Gastroesophageal sphincter (tissue), 4 donors: ENCODE measurements around the gene MAPK1IP1L. TPM values are rescaled to one million over a fixed set of nuclear protein-coding genes. Genes with fewer than 3 reads are reported as not detected.

ENCODE experiments used
- ATAC-seq: fragments of 150-250 bp; one replicate; pipeline ENCODE4 v1.9.1; 2016; ENCODE audit warnings: mild to moderate bottlenecking, moderate library complexity
- H3K27ac ChIP-seq, 4 donors: fragments of 200-600 bp; sonication (generic) in 3 of 4; 1 replicate in 3 of 4; 2 replicates in 1 of 4; pipeline ENCODE4 v1.5.1; 2016 to 2019
- H3K27me3 ChIP-seq: fragments of 200-600 bp; sonication (generic); one replicate; pipeline ENCODE4 v1.5.1; 2019
- H3K36me3 ChIP-seq, 2 donors: fragments of 200-600 bp; sonication (generic); one replicate each; pipeline ENCODE4 v1.5.1; 2019; ENCODE audit warnings: control low read depth in 1 of 2
- H3K4me1 ChIP-seq, 3 donors: fragments of 200-600 bp; sonication (generic); 1 replicate in 2 of 3; 2 replicates in 1 of 3; pipeline ENCODE4 v1.5.1; 2016 to 2019; ENCODE audit warnings: control low read depth in 2 of 3
- H3K4me3 ChIP-seq, 2 donors: fragments of 200-600 bp; sonication (generic); one replicate each; pipeline ENCODE4 v1.5.1; 2019; ENCODE audit warnings: mild to moderate bottlenecking in 1 of 2, moderate library complexity in 1 of 2
- H3K9me3 ChIP-seq, 3 donors: fragments of 200-600 bp; sonication (generic); one replicate each; pipeline ENCODE4 v1.5.1; 2017 to 2019; ENCODE audit warnings: control low read depth in 2 of 3
- CTCF ChIP-seq, 4 experiments: fragments of 200-600 bp in 2 of 4; fragments of 450-650 bp in 2 of 4; sonication (generic) in 1 of 4; IDR thresholded peaks; one replicate each; pipeline ENCODE4 v1.5.1; 2017 to 2019; ENCODE audit warnings: antibody characterized with exemption in 4 of 4, mild to moderate bottlenecking in 2 of 4, moderate library complexity in 2 of 4
- EP300 ChIP-seq: sonication (generic); formaldehyde crosslinking; IDR thresholded peaks from one replicate; pipeline ENCODE4 v1.6.1; 2017; ENCODE audit warnings: antibody characterized with exemption, mild to moderate bottlenecking
- POLR2A ChIP-seq, 2 donors: fragments of 450-650 bp; IDR thresholded peaks; one replicate each; pipeline ENCODE4 v1.6.1; 2017; ENCODE audit warnings: antibody characterized with exemption in 2 of 2, mild to moderate bottlenecking in 2 of 2, moderate library complexity in 1 of 2
- POLR2AphosphoS5 ChIP-seq: sonication (generic); formaldehyde crosslinking; IDR thresholded peaks from one replicate; pipeline ENCODE4 v1.6.1; 2017; ENCODE audit warnings: antibody characterized with exemption
- WGBS, 2 donors: methylation state at CpG; one replicate each; pipeline ENCODE4 v1.1.5; 2018; ENCODE audit warnings: low coverage in 1 of 2; 5-methylcytosine and 5-hydroxymethylcytosine counted together
- total RNA-seq, 4 donors: library from RNA; depleted of rRNA; stranded (reverse); fragments of >200 nt; gene quantifications; one replicate each; pipeline ENCODE4 v1.1.0, GENCODE V29; 2016

Gene MAPK1IP1L
- total RNA-seq, 4 donors from 2014 or later = 65.5 to 92.3 (median 73.5) TPM

DNA sequence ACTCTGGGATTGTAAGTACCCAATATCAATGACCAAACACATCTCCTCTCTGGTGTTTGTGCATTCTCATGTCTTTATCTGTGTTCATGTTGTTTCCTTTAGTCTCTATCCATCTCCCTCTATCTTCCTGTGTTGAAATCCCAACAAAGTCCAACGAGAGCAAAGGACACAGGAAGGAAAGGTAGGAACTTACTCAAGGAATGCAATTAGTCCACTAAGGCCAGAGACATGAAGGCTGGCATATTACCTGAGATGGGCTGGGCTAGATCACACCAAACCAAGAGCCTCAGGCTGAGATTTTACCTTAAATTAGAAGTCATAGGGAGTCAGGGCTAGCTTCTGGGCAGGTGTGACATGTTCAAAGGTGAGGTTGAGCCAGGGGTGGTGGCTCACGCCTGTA lies 63.3 kb downstream of the MAPK1IP1L start:
- TF ChIP-seq POLR2A (IDR thresholded peaks at IDR 0.05) (no peak), EP300 (no peak), CTCF (IDR thresholded peaks at IDR 0.05) (no peak), POLR2AphosphoS5 (no peak)
- Histone ChIP-seq H3K27me3 (no peaks in the 10 kb centered on the region), H3K4me3 (no peak overlapping the region), H3K4me1 (peaks cover 0 to 22% (median 0%) of the 10 kb centered on the region in 3 donors), H3K36me3 (no peaks in the 10 kb centered on the region), H3K27ac (no peak overlapping the region), H3K9me3 (no peaks in the 10 kb centered on the region)
- WGBS, 2 donors = 83% methylated on average over 2 of the region's 2 CpGs; no CpG with 5 or more reads in 1 of the 2 donors
- ATAC-seq = no peak

DNA sequence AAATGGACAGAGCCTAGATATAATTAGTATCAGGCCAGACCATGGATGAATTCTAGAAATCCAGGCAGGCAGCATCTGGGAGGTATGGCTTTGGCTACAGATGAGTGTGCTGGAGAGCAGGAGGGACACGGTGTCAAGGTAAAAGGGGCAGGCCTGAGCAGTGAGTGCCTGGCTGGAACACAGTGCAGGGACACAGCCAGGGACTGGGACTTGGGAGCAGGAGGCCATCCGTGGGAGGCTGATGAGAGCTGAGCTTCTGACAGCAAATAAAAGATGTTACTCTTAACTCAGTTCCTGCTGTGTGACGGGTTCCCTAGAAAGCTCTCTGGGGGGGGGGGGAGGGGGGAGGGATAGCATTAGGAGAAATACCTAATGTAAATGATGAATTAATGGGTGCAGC lies 64.0 kb downstream of the MAPK1IP1L start:
- no peaks in the 10 kb centered on the region for H3K36me3 ChIP-seq
- no peak for TF ChIP-seq EP300
- TF ChIP-seq POLR2A (IDR thresholded peaks at IDR 0.05) = no peak
- TF ChIP-seq CTCF (IDR thresholded peaks at IDR 0.05) = no peak
- TF ChIP-seq POLR2AphosphoS5 = no peak
- H3K4me3 ChIP-seq = no peak overlapping the region
- H3K27me3 ChIP-seq = no peaks in the 10 kb centered on the region
- H3K9me3 ChIP-seq = no peaks in the 10 kb centered on the region
- H3K27ac ChIP-seq = no peak overlapping the region
- H3K4me1 ChIP-seq = peaks cover 0 to 25% (median 0%) of the 10 kb centered on the region in 3 donors
- 59 to 67% methylated on average over 1 to 3 of the region's 3 CpGs for WGBS, 2 donors
- no peak for ATAC-seq

- no peak overlapping the region for H3K27ac ChIP-seq
- H3K9me3 ChIP-seq = no peaks in the 10 kb centered on the region
- H3K4me3 ChIP-seq = no peak overlapping the region
- no peak for ATAC-seq
- TF ChIP-seq EP300 (no peak), POLR2AphosphoS5 (no peak), CTCF (IDR thresholded peaks at IDR 0.05) (no peak), POLR2A (IDR thresholded peaks at IDR 0.05) (no peak)
- WGBS, 2 donors = 78 to 95% methylated on average over 4 of the region's 4 CpGs
- H3K4me1 ChIP-seq = peaks cover 0 to 27% (median 0%) of the 10 kb centered on the region in 3 donors
- no peaks in the 10 kb centered on the region for H3K36me3 ChIP-seq
- H3K27me3 ChIP-seq = no peaks in the 10 kb centered on the region
These were observed 64.4 kb downstream of the MAPK1IP1L start for GRCh38 chr14:55115861-55116245.

DNA sequence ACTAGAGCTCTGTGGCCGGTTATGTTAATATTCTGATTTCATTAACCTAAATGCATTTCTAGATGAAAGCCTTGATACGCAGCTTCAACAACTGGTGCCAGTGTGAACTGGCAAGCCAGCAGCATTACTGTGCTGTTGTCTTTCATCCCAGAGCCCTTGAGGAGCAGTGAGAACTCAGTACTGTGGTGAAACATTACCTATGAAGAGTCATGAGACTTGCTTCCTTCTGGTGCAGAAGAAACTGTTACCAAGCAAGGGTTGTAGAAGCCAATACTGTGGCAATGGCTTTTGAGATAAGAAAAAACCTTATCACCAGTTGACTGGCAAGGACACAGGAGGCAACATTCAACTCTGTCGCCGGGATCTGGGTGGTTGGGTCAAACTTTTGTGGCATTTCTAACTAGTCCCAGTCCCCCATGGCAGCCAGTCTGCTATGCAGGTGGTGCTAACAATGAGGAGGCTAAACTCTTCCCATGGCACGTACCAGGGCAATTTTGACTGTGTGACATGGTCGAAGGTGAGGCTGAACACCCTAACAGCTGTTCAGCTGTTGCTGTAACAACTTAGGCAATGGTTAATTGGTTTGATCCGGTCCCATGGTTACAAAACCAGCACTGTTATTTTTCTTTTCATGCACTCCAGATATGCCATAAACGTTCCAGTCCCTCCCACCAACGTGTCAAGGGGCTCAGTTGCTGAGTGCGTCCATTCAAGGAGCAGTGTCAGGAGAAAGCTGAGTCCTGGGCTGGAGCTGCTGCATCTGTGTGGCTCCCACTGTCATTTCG lies 65.0 kb downstream of the MAPK1IP1L start:
- Histone ChIP-seq H3K27me3 (no peaks in the 10 kb centered on the region), H3K36me3 (no peaks in the 10 kb centered on the region), H3K27ac (no peak overlapping the region), H3K4me3 (no peak overlapping the region), H3K4me1 (peaks cover 0 to 29% (median 0%) of the 10 kb centered on the region in 3 donors), H3K9me3 (no peaks in the 10 kb centered on the region)
- ATAC-seq = no peak
- TF ChIP-seq EP300 = no peak
- no peak for TF ChIP-seq CTCF (IDR thresholded peaks at IDR 0.05)
- no peak for TF ChIP-seq POLR2A (IDR thresholded peaks at IDR 0.05)
- no peak for TF ChIP-seq POLR2AphosphoS5
- WGBS, 2 donors = 68 to 77% methylated on average over 3 of the region's 11 CpGs
